GM21367 (cell line): ENCODE results near the gene H1-8.

Experiments used
- ATAC-seq: cut with Tn5 transposase; IDR thresholded peaks from one replicate; pipeline ENCODE4 v1.9.1; 2021; ENCODE audit not compliant: unreplicated experiment

Gene H1-8

GRCh38 chr3:129555153-129555550 lies 12.2 kb downstream of the H1-8 start:
- ATAC-seq: no peak

GRCh38 chr3:129555616-129556357 lies 12.8 kb downstream of the H1-8 start:
- no peak for ATAC-seq

- no peak for ATAC-seq
These were observed 13.4 kb downstream of the H1-8 start for GRCh38 chr3:129556358-129556695.

- no peak for ATAC-seq
These were observed 14.0 kb downstream of the H1-8 start for GRCh38 chr3:129556890-129557547.

- ATAC-seq: no peak
These were observed 14.5 kb downstream of the H1-8 start for GRCh38 chr3:129557548-129557894.

- no peak for ATAC-seq
These were observed 15.3 kb downstream of the H1-8 start for GRCh38 chr3:129558081-129558771.

GRCh38 chr3:129558772-129559564 lies 16.0 kb downstream of the H1-8 start:
- no peak for ATAC-seq

- no peak for ATAC-seq
These were observed 16.6 kb downstream of the H1-8 start for GRCh38 chr3:129559565-129560079.

GRCh38 chr3:129560269-129560787 lies 17.4 kb downstream of the H1-8 start:
- ATAC-seq: no peak

GRCh38 chr3:129560911-129561594 lies 18.1 kb downstream of the H1-8 start:
- ATAC-seq: no peak

GRCh38 chr3:129561619-129562248 lies 18.8 kb downstream of the H1-8 start:
- ATAC-seq: no peak

GRCh38 chr3:129562803-129563202 lies 19.8 kb downstream of the H1-8 start:
- no peak for ATAC-seq

GRCh38 chr3:129563332-129563731 lies 20.4 kb downstream of the H1-8 start:
- ATAC-seq: no peak

GRCh38 chr3:129563850-129564535 lies 21.0 kb downstream of the H1-8 start:
- ATAC-seq: no peak

GRCh38 chr3:129564981-129565644 lies 22.1 kb downstream of the H1-8 start:
- ATAC-seq: no peak

- no peak for ATAC-seq
These were observed 22.9 kb downstream of the H1-8 start for GRCh38 chr3:129565902-129566301.

- no peak for ATAC-seq
These were observed 24.3 kb downstream of the H1-8 start for GRCh38 chr3:129567176-129567705.

- no peak for ATAC-seq
These were observed 25.0 kb downstream of the H1-8 start for GRCh38 chr3:129567939-129568338.

GRCh38 chr3:129569856-129570255 lies 26.9 kb downstream of the H1-8 start:
- ATAC-seq: no peak
